DND-41 (cell line): ENCODE measurements around the gene PLA2R1.

Source experiments
- ATAC-seq: fragments of 200-7000 bp; cut with Tn5 transposase; 3 replicates; pipeline ENCODE4 v1.9.1; 2021; ENCODE audit warnings: low read depth; ENCODE audit not compliant: insufficient read depth
- DNase-seq: peaks from one replicate; pipeline ENCODE4 v3.0.0-alpha.2; 2020
- H2AFZ ChIP-seq: 2 replicates; pipeline ENCODE4 v1.6.0; 2012; ENCODE audit warnings: low read depth, low read length
- H3K27ac ChIP-seq: 2 replicates; pipeline ENCODE4 v1.5.1; 2012; ENCODE audit warnings: low read length, inconsistent platforms
- H3K27me3 ChIP-seq: fragments of 200-600 bp; sonication (generic); 2 replicates; pipeline ENCODE4 v1.6.0; 2012; ENCODE audit warnings: low read length, mild to moderate bottlenecking, inconsistent platforms; ENCODE audit not compliant: insufficient read depth, poor library complexity
- H3K36me3 ChIP-seq: 2 replicates; pipeline ENCODE4 v1.5.1; 2012; ENCODE audit warnings: low read length, inconsistent platforms; ENCODE audit not compliant: insufficient read depth
- H3K4me1 ChIP-seq: 2 replicates; pipeline ENCODE4 v1.5.1; 2012; ENCODE audit warnings: mild to moderate bottlenecking, low read length; ENCODE audit not compliant: insufficient read depth
- H3K4me2 ChIP-seq: 2 replicates; pipeline ENCODE4 v1.6.0; 2012; ENCODE audit warnings: mild to moderate bottlenecking, moderate library complexity, low read length, inconsistent platforms; ENCODE audit not compliant: insufficient read depth
- H3K4me3 ChIP-seq, 2 experiments: fragments of 200-600 bp in 1 of 2; shearing (Covaris generic) in 1 of 2; 2 replicates each; pipeline ENCODE4 v1.5.1; 2012 to 2016; ENCODE audit warnings: inconsistent platforms in 2 of 2, low read length in 2 of 2, mild to moderate bottlenecking in 2 of 2, low read depth in 1 of 2, moderate library complexity in 1 of 2
- H3K79me2 ChIP-seq: 2 replicates; pipeline ENCODE4 v1.6.0; 2012; ENCODE audit warnings: low read length, inconsistent platforms; ENCODE audit not compliant: insufficient read depth
- H3K9ac ChIP-seq: 2 replicates; pipeline ENCODE4 v1.6.0; 2012; ENCODE audit warnings: low read depth, mild to moderate bottlenecking, inconsistent platforms, low read length, moderate library complexity
- H3K9me3 ChIP-seq: 2 replicates; pipeline ENCODE4 v1.5.1; 2012; ENCODE audit warnings: low read length, moderate library complexity, mild to moderate bottlenecking, inconsistent platforms; ENCODE audit not compliant: insufficient read depth, severe bottlenecking
- H4K20me1 ChIP-seq: 2 replicates; pipeline ENCODE4 v1.6.0; 2012; ENCODE audit warnings: low read length; ENCODE audit not compliant: insufficient read depth
- EZH2 ChIP-seq: IDR thresholded peaks from 3 replicates; pipeline ENCODE4 v1.6.1; 2012; ENCODE audit warnings: borderline replicate concordance, low read depth, mild to moderate bottlenecking, moderate library complexity, low read length, inconsistent platforms; ENCODE audit not compliant: severe bottlenecking
- TF ChIP-seq, protein P1 (sequence below): IDR thresholded peaks from 2 replicates; pipeline ENCODE4 v1.5.1; 2012; ENCODE audit warnings: borderline replicate concordance, low read length, moderate library complexity, mild to moderate bottlenecking; ENCODE audit not compliant: poor library complexity, severe bottlenecking; ENCODE audit errors: extremely low read depth

PLA2R1 gene

DNA sequence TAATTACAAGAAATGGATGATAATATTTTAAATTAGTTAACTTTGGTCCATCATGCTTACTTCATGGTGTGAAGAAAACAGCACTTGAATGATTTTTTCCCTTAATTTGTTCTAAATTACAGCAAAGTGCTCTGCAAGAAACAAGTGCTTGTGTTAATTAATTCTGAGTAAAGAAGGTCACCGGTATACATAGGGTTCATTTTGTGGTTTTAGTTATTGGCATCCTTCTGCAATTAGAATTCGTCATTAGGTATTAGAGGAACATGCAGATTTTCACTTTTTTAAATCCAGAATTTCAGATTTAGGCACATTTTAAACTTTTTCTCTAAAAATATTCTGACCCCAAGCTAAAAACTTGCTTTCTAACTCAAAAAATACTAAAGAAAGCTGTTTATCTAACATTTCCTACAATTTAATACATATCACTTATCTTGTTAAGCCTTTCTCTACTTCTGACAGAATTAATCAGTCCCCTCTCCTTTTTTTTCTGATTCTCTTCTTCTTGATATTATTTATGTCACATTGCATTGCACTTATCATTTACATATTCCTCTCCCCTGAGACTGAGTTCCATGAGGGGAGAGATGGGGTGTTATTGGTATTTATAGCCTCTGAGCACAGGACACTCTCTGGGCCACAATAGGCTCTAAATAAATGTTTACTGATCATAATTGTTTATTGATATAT is 129.2 kb downstream of the PLA2R1 start:
- Histone ChIP-seq H3K79me2 (no peaks in the 10 kb centered on the region), H4K20me1 (no peaks in the 10 kb centered on the region), H3K4me3 (no peak overlapping the region), H3K9me3 (peaks cover under 1% of the 10 kb centered on the region), H3K4me2 (no peak overlapping the region), H3K9ac (no peak overlapping the region), H3K4me1 (no peaks in the 10 kb centered on the region), H3K36me3 (no peaks in the 10 kb centered on the region), H3K27me3 (peaks cover 4% of the 10 kb centered on the region), H3K27ac (no peak overlapping the region), H2AFZ (no peak overlapping the region)
- TF ChIP-seq EZH2, result no peak
- TF ChIP-seq, protein P1, sequence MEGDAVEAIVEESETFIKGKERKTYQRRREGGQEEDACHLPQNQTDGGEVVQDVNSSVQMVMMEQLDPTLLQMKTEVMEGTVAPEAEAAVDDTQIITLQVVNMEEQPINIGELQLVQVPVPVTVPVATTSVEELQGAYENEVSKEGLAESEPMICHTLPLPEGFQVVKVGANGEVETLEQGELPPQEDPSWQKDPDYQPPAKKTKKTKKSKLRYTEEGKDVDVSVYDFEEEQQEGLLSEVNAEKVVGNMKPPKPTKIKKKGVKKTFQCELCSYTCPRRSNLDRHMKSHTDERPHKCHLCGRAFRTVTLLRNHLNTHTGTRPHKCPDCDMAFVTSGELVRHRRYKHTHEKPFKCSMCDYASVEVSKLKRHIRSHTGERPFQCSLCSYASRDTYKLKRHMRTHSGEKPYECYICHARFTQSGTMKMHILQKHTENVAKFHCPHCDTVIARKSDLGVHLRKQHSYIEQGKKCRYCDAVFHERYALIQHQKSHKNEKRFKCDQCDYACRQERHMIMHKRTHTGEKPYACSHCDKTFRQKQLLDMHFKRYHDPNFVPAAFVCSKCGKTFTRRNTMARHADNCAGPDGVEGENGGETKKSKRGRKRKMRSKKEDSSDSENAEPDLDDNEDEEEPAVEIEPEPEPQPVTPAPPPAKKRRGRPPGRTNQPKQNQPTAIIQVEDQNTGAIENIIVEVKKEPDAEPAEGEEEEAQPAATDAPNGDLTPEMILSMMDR, result no peak
- no peak for ATAC-seq
- DNase-seq, result no peak

DNA sequence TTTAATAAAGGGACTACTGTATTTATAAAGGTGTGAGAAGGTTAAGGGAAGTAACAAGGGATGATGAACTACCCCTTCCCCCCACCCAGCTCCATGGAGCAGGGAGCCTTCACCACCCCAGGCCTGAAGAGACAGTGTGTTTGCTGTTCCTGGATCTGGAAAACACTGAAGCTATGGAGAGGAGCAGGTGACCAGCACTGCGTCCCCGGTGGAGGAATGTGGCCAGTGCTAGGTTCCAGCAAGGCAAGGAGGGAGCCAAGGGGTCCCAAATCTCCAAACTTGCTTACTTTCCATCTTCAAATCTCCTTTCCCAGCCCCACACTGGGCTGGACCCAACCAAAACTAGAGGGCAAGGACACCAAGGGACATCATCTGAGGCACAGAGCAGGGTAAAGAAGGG is 135.7 kb downstream of the PLA2R1 start:
- DNase-seq (no peak), ATAC-seq (no peak)
- TF ChIP-seq, protein P1, result no peak
- no peak for TF ChIP-seq EZH2
- Histone ChIP-seq H3K9me3 (peaks cover 3% of the 10 kb centered on the region), H3K4me3 (no peak overlapping the region), H3K36me3 (no peaks in the 10 kb centered on the region), H4K20me1 (no peaks in the 10 kb centered on the region), H3K9ac (no peak overlapping the region), H3K4me1 (no peaks in the 10 kb centered on the region), H3K4me2 (no peak overlapping the region), H2AFZ (no peak overlapping the region), H3K27ac (no peak overlapping the region), H3K27me3 (no peaks in the 10 kb centered on the region), H3K79me2 (no peaks in the 10 kb centered on the region)

DNA sequence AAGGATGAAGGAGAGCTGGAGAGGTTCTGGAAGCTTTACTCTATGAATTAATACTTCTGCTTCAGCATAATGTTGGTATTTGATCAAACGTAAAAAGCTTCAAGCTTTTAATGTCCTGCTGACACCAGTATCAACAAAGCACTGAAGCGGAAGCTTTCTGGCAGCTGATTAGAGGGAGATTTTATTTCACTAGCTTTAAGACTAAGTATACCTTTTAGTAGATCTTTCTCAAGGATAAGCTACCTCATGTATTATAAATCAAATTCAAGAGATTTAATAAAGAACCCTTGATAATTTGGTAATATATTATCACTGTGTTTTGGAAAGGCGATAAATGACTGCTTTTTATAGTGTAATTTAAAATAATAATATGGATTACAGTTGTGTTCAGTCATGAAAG is 136.4 kb downstream of the PLA2R1 start:
- H3K9me3 ChIP-seq, result peaks cover 3% of the 10 kb centered on the region
- H3K4me3 ChIP-seq, result no peak overlapping the region
- no peak for DNase-seq
- H3K4me2 ChIP-seq, result no peak overlapping the region
- no peak overlapping the region for H3K27ac ChIP-seq
- H3K4me1 ChIP-seq, result no peaks in the 10 kb centered on the region
- no peaks in the 10 kb centered on the region for H4K20me1 ChIP-seq
- H3K27me3 ChIP-seq, result no peaks in the 10 kb centered on the region
- no peak overlapping the region for H2AFZ ChIP-seq
- H3K9ac ChIP-seq, result no peak overlapping the region
- TF ChIP-seq, protein P1, result no peak
- no peak for TF ChIP-seq EZH2
- no peaks in the 10 kb centered on the region for H3K79me2 ChIP-seq
- ATAC-seq, result no peak
- H3K36me3 ChIP-seq, result no peaks in the 10 kb centered on the region
